Stimulated activated CD8-positive, alpha-beta memory T cell treated with anti-CD3 and anti-CD28 coated beads, Interleukin-12 subunit alpha, Interleukin-12 subunit beta, amount 100 ng/mL, for 4 hours (primary cell): ENCODE data around the gene UGT1A10.
"Not testable (repeated sequence)": the region's sequence is repeated elsewhere in the genome, so short reads cannot be mapped to it uniquely, and the experiment has no call there.

Source experiments
- DNase-seq: peaks from one replicate; pipeline ENCODE4 v3.0.0-alpha.2; 2020; ENCODE audit warnings: low read depth

The UGT1A10 gene

GRCh38 chr2:233655943-233656342 is 19.7 kb downstream of the UGT1A10 start:
- DNase-seq = not testable (repeated sequence)

- DNase-seq = no peak
Observed at GRCh38 chr2:233656443-233656842, 20.2 kb downstream of the UGT1A10 start.

- no peak for DNase-seq
Observed at GRCh38 chr2:233658610-233659009, 22.4 kb downstream of the UGT1A10 start.

- no peak for DNase-seq
Observed at GRCh38 chr2:233663911-233664310, 27.7 kb downstream of the UGT1A10 start.

GRCh38 chr2:233668605-233669260 is 32.5 kb downstream of the UGT1A10 start:
- no peak for DNase-seq

- DNase-seq = no peak
Observed at GRCh38 chr2:233671290-233672161, 35.3 kb downstream of the UGT1A10 start, which contains the start of gene UGT1A9. TSS of gene UGT1A9 (plus strand) at chr2:233671898. CDS start at chr2:233671935, 37 bp downstream.

- DNase-seq = no peak
Observed at GRCh38 chr2:233672886-233673285, 36.6 kb downstream of the UGT1A10 start.

GRCh38 chr2:233673896-233674295 is 37.6 kb downstream of the UGT1A10 start:
- DNase-seq = no peak

- DNase-seq = no peak
Observed at GRCh38 chr2:233674314-233674713, 38.1 kb downstream of the UGT1A10 start.

- DNase-seq = no peak
Observed at GRCh38 chr2:233674995-233675394, 38.7 kb downstream of the UGT1A10 start.

- no peak for DNase-seq
Observed at GRCh38 chr2:233676046-233676445, 39.8 kb downstream of the UGT1A10 start.

- DNase-seq = no peak
Observed at GRCh38 chr2:233679196-233679595, 42.9 kb downstream of the UGT1A10 start.

- DNase-seq = no peak
Observed at GRCh38 chr2:233680361-233681045, 44.3 kb downstream of the UGT1A10 start.

- no peak for DNase-seq
Observed at GRCh38 chr2:233681521-233682099, 45.4 kb downstream of the UGT1A10 start, which contains the start of gene UGT1A7. TSS of gene UGT1A7 (plus strand) at chr2:233681901. CDS start at chr2:233681938, 37 bp downstream.

- DNase-seq = no peak
Observed at GRCh38 chr2:233684640-233685039, 48.4 kb downstream of the UGT1A10 start.

- no peak for DNase-seq
Observed at GRCh38 chr2:233686928-233687327, 50.7 kb downstream of the UGT1A10 start.

- no peak for DNase-seq
Observed at GRCh38 chr2:233688341-233688740, 52.1 kb downstream of the UGT1A10 start.

GRCh38 chr2:233689031-233689430 is 52.8 kb downstream of the UGT1A10 start:
- DNase-seq = no peak

GRCh38 chr2:233689501-233689900 is 53.3 kb downstream of the UGT1A10 start:
- no peak for DNase-seq

- no peak for DNase-seq
Observed at GRCh38 chr2:233690444-233690843, 54.2 kb downstream of the UGT1A10 start.

- DNase-seq = no peak
Observed at GRCh38 chr2:233691443-233692433, 55.5 kb downstream of the UGT1A10 start.
